Nephron progenitor cell (in vitro differentiated cells): ENCODE results near the gene PRELID1.

Source experiments
- DNase-seq: peaks from one replicate; pipeline ENCODE4 v3.0.0; 2021
- H3K27ac Mint-ChIP-seq: 2 replicates; pipeline ENCODE4 v1.8.0; 2021; ENCODE audit warnings: mild to moderate bottlenecking, moderate library complexity, mixed read lengths
- H3K27me3 Mint-ChIP-seq: 2 replicates; pipeline ENCODE4 v1.8.0; 2021; ENCODE audit warnings: mild to moderate bottlenecking, low read depth, mixed read lengths; ENCODE audit not compliant: poor library complexity
- H3K36me3 Mint-ChIP-seq: 2 replicates; pipeline ENCODE4 v1.8.0; 2021; ENCODE audit warnings: low read depth, mixed read lengths
- H3K4me1 Mint-ChIP-seq: 2 replicates; pipeline ENCODE4 v1.8.0; 2021; ENCODE audit warnings: mixed read lengths
- H3K4me3 Mint-ChIP-seq: 2 replicates; pipeline ENCODE4 v1.8.0; 2021; ENCODE audit warnings: mild to moderate bottlenecking, moderate library complexity, mixed read lengths
- H3K9me3 Mint-ChIP-seq: 2 replicates; pipeline ENCODE4 v1.8.0; 2021; ENCODE audit warnings: mild to moderate bottlenecking, moderate library complexity, mixed read lengths
- TF ChIP-seq, protein P1 (sequence below): fragments of 200-600 bp; sonication (generic); IDR thresholded peaks from 2 replicates; pipeline ENCODE4 v1.5.0; 2021; ENCODE audit warnings: antibody characterized with exemption

The PRELID1 gene

DNA sequence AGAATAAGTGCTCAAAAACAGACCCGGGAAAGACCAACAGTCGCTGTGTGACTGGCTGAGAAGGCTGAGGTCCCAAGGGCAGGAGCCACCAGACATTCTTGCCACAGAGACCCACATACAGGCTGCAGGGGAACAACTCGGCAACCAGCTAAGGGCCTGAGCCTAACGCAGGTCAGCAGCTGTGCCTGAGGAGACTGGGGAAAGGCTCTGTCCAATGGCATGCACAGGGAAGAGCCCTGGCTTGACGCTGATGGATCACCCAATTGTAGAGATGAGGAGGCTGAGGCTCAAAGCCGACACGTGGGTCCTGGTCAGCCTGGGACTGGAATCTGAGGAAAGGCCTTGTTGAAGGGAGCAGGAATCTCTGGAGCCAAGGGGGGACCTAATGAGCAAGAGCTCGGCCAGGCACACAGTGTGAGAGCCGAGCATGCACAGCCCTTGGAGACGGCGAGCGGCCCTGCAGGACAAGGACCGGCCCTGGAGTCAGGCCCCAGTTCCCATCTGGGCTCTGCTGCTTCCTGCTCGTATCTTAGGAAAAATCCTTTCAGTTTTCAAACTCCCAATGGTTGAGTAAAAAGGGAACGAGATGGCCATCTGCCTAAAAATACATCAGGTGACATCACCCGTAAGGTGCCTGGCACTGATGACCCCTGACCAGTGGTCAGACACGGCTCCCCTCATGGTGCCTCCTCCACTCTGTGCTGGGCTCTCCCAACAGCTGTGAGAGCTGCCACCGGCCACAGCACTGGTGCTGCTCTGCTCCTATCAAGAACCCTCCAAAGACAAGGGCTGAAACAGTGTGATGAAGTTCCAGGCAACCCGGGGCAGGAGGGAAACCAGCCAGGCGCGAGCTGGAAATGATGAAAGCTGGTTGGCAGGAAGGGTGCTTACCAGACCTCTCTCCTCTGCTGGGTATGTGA, 31.4 kb downstream of the PRELID1 start:
- TF ChIP-seq, protein P1, sequence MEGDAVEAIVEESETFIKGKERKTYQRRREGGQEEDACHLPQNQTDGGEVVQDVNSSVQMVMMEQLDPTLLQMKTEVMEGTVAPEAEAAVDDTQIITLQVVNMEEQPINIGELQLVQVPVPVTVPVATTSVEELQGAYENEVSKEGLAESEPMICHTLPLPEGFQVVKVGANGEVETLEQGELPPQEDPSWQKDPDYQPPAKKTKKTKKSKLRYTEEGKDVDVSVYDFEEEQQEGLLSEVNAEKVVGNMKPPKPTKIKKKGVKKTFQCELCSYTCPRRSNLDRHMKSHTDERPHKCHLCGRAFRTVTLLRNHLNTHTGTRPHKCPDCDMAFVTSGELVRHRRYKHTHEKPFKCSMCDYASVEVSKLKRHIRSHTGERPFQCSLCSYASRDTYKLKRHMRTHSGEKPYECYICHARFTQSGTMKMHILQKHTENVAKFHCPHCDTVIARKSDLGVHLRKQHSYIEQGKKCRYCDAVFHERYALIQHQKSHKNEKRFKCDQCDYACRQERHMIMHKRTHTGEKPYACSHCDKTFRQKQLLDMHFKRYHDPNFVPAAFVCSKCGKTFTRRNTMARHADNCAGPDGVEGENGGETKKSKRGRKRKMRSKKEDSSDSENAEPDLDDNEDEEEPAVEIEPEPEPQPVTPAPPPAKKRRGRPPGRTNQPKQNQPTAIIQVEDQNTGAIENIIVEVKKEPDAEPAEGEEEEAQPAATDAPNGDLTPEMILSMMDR, result no peak
- peaks cover 3% of the 10 kb centered on the region for H3K27me3 Mint-ChIP-seq
- DNase-seq, result no peak
- H3K9me3 Mint-ChIP-seq, result no peaks in the 10 kb centered on the region
- H3K27ac Mint-ChIP-seq, result peak overlapping the region; percentile 66
- peaks cover 34% of the 10 kb centered on the region for H3K36me3 Mint-ChIP-seq
- H3K4me1 Mint-ChIP-seq, result no peaks in the 10 kb centered on the region
- no peak overlapping the region for H3K4me3 Mint-ChIP-seq

DNA sequence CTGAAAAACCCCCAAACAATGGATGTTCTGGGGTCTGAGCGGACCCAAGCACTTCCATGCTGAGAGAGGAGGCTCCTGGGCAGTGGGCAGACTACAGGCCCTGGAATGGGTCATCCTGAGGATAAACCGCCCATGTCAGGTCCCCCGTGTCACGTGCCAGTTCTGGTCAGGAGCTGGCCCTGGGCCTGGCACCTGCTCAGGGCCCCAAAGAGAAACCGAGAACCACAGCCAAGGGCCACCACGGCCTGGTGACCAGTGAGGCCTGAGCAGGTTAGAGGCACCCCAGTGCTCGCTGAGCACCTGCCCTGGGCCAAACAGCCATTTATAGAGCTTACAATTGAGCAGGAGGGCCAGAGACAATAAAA, 32.1 kb downstream of the PRELID1 start:
- DNase-seq, result no peak
- H3K9me3 Mint-ChIP-seq, result no peaks in the 10 kb centered on the region
- TF ChIP-seq, protein P1, result no peak
- H3K27me3 Mint-ChIP-seq, result peaks cover 3% of the 10 kb centered on the region
- no peak overlapping the region for H3K27ac Mint-ChIP-seq
- H3K4me3 Mint-ChIP-seq, result no peak overlapping the region
- H3K4me1 Mint-ChIP-seq, result no peaks in the 10 kb centered on the region
- H3K36me3 Mint-ChIP-seq, result peaks cover 31% of the 10 kb centered on the region

DNA sequence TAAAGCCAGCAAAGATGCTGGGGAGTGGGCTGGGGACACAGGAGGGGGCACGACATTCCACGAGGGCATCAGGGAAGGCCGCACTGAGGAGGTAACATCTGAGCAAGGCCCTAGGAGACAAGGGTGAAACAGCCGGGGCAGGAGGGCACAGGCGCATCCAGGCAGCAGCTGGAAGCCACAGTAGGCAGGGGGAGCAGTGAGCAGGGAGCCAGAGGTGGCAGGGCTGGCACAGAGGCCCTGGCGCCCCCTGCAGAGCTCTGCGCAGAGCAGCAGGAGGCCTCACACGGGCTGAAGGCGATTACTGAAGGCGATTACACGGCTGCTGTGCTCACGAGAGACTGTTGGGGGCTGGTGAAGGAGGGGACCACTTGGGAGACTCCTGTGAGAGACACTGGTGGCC, 32.5 kb downstream of the PRELID1 start:
- no peak for DNase-seq
- no peaks in the 10 kb centered on the region for H3K4me1 Mint-ChIP-seq
- H3K36me3 Mint-ChIP-seq, result peaks cover 30% of the 10 kb centered on the region
- no peak overlapping the region for H3K27ac Mint-ChIP-seq
- TF ChIP-seq, protein P1, result peak; percentile 8
- peaks cover 3% of the 10 kb centered on the region for H3K27me3 Mint-ChIP-seq
- no peak overlapping the region for H3K4me3 Mint-ChIP-seq
- no peaks in the 10 kb centered on the region for H3K9me3 Mint-ChIP-seq

DNA sequence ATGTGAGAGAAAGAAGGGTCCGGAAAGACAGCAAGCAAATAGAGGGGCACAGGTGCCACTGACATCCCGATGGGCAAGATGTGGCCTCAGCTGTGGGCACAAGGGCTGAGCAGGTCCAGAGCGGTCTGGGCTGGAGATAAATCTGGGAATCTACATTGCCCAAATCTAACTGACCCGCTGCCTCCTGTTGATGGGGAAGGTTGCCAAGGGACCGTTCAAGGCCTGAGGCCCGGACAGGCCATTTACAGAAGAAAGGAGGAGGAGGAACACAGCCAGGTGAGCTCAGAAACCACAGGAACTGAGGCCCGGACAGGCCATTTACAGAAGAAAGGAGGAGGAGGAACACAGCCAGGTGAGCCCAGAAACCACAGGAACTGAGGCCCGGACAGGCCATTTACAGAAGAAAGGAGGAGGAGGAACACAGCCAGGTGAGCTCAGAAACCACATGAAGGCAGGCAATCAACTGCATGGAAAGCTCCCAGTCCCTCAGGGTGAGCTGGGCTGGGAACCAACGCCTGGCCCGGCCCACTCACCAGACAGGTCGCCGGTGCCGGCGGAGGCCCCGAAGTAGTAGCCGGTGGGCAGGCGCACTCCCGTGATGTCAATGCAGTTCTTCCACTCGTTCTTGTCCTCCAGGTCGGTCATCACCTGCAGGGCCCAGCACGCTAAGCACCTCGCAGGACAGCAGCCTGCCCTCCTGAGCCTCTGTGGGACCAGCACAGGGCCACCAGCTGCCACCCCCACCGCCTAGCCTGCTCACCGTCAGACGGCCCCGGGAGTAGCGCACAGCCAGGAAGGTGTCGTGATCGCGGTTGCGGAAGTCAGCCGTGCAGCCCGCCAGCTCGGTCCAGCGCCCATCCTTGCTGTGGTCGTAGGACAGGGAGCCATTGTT, 33.2 kb downstream of the PRELID1 start:
- H3K27me3 Mint-ChIP-seq, result peaks cover 3% of the 10 kb centered on the region
- TF ChIP-seq, protein P1, result no peak
- peaks cover 37% of the 10 kb centered on the region for H3K36me3 Mint-ChIP-seq
- DNase-seq, result no peak
- H3K4me1 Mint-ChIP-seq, result no peaks in the 10 kb centered on the region
- no peak overlapping the region for H3K27ac Mint-ChIP-seq
- no peaks in the 10 kb centered on the region for H3K9me3 Mint-ChIP-seq
- no peak overlapping the region for H3K4me3 Mint-ChIP-seq

DNA sequence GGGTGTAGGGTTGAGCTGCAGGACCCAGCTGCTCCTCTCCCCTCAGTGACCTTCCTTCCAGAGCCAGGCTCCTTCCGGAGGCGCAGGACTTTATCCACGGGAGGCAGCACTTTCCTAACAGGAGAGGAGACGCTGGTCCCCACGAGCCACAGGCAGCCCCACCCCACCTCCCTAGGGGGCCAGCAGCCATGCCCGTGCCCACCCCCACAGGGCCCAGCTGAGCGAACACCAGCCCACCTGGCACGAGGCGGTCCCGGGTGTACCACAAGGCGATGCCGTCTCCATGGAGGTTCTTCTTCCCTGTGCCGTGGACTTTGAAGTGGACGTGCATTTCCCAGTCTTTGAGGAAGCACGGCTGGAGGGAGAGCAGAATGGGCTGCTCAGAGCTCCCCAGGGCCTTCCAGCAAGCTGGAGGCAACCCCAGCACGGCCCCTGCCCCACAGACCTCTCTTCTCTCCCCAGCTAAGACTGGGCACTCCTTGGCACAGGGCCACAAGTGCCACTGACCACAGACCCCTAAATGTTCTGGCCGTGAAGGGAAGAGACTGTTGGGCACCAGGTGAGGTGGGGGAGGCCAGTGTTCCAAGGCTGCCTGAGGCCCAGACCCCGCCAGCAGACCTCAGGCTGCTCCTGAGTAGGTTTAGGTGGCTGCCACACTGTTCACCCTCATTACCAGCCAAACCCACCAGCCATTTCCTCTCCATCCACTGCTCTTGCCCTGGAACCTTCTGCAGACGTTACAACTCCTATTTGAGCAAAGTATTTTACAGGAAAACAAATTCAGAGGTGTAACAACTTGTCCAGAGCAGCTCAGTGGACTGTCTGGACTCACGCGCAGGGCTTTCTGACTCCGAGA, 34.9 kb downstream of the PRELID1 start:
- TF ChIP-seq, protein P1, result no peak
- Mint-ChIP-seq H3K4me3 (no peak overlapping the region), H3K9me3 (no peaks in the 10 kb centered on the region), H3K27me3 (peaks cover 3% of the 10 kb centered on the region), H3K36me3 (peaks cover 46% of the 10 kb centered on the region), H3K27ac (no peak overlapping the region), H3K4me1 (no peaks in the 10 kb centered on the region)
- DNase-seq, result no peak
